Measurements from ENCODE around the gene PTN.
"Not testable (repeated sequence)": the region's sequence is repeated elsewhere in the genome, so short reads cannot be mapped to it uniquely, and the experiment has no call there.

The PTN gene

DNA sequence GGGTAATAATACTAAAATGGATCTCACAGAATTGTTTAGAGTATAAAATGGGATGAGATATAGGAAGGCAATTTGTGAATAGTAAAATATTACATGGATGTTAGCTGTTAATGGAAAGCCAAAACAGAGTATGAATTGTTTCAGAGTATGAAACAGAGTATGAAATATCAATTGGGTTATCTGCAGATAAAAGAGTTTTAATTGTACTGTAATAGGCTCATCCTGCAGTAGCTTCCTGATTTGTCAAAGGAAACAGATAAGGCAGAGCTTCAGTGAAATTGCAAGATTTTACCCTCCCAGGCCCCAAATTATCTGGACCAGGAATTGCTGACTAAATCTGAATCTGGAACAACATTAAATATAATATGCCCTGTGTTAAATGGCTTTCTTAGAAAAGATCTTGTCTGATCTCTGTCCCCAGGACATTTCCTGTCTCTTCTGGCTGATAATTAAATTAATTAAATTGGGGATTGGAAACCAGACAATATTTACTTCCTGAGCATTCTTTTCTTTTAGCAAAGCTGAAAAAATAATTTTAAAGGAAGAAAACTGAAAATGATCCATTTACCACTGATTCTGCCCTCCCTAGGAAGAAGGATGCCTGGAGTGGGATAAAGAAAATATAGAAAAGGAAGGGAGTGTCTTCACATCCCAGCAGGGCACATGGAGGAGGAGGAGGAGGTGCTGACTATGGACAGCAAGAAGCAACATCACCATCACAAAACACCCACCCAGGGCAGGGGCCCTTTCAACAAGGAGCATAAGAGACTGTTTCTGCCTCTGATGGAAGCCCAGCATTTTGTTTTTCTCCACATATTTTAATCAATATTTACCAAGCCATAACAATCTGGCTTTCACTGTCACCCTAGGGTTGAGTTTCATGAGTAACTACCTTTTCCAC, 18.5 kb downstream of the PTN start:
- DNase-seq (ENCODE audit: low spot score): no peak

DNA sequence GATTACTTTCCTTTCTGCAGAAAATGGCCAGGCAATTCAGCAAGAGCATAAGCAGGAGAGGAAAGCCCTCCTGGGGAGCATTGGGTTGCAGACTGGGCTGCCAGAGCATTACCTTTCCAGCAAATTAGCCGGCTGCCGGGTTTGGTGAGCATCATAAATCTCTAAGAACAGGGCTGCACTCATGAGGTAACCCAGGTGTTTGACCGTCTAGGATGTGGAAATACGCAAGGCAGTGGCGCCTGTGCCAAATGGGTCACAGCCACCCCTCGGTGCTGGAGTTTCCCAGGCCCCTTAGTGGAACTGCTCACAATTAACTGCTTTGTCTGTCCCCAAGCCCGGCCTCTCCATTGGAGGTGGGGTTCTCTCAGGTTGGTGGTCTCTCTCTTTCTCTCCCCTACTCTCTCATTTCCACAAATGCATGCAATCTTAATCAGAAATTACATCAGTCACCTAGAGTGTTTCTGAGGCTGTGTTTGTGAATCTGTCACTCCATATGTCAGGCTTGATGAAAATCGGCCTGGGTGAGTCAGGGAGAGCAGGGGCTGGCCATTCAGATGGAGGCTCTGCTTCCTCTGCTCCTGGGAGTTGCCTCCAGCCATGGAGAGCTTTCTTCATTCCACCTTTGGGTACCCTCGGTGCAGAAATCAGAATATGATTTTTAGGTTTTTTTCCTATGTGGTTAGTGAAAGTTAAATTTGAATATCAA, 26.7 kb downstream of the PTN start:
- no peak for DNase-seq (ENCODE audit: low spot score)

DNA sequence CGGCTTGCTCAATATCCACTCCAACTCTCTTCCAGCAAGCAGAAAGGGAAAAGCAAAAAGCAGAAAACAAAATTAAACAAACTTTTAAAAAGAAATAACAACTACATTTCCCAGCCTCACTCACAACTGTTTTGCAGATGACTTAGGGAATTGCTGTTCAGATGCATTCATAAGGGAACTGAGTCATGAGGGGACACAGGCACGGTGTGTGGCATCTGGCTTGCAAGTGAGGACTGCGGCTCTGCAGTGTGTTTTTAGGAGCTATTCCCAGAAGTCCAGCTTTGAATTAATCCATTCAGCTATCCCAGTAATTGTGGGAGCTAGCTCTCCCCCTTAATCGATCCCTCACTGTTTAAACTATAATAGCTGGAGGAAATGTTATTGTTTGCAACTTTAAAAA, 30.3 kb downstream of the PTN start:
- no peak for DNase-seq (ENCODE audit: low spot score)

GRCh38 chr7:137306748-137307147, 36.8 kb downstream of the PTN start:
- no peak for DNase-seq (ENCODE audit: low spot score)

- no peak for DNase-seq (ENCODE audit: low spot score)
Observed at GRCh38 chr7:137305901-137306621, 37.5 kb downstream of the PTN start.

DNA sequence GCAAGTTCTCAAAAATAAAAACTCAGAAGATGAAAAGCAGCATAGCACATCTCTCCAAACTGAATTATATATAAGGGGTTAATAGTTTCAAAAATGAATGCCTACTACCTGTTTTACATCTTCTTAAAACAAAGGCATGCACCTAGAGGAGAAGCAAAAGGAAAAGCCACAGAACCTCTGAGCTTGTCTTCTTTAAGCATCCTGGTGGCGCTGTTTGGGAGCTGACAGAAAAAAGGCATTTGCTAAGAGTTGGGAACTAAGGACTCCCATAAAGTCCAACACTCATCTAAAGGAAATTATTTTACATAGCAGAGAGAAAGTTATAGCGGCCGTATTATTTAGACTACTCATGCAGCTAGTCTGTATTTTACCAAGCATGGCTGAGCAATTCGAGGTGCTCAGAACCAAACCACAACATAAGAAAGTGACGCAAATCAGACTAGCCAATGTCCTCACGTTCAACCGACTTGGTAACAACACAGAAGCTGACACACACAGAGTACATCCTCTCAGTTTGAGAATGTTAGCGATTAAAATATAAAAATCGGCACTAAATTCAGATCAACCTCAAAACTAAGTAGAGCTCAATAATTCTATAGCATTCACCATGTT, 38.8 kb downstream of the PTN start:
- no peak for DNase-seq (ENCODE audit: low spot score)

- no peak for DNase-seq (ENCODE audit: low spot score)
Observed at GRCh38 chr7:137304165-137304564, 39.4 kb downstream of the PTN start.

DNA sequence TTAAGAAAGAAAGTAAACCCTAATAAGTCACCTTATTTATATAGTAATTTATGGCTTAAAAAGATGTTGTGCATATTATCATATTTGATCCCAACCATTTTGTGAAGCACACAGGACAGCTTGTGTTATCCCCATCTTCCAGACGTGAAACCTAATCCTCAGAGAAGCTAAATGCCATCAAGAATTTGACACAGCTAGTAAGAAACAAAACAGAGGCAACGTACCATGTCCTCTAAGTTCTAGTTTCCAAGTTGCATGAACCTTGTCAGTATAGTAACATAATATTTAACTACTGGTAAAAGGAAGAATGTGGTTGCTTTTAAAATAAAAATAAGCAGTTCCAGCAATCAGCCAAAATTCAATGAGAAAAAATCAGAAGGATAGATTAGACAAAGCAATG, 41.5 kb downstream of the PTN start:
- no peak for DNase-seq (ENCODE audit: low spot score)

DNA sequence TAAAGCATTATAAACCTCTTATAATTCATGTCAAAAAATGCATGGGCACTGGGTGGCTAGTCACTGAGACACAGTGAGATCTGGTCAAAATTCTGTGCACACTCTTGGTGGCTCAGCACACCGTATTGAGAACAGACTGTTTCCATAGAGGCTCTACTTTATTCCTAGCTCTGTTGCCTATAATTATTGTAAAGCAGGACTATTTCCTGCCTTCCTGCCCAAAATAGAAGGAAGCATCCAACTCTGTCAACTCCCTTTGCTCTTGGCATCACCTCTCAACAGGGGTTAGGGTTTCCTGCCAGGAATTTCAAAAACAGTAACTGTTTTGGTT, 45.1 kb downstream of the PTN start:
- no peak for DNase-seq (ENCODE audit: low spot score)

DNA sequence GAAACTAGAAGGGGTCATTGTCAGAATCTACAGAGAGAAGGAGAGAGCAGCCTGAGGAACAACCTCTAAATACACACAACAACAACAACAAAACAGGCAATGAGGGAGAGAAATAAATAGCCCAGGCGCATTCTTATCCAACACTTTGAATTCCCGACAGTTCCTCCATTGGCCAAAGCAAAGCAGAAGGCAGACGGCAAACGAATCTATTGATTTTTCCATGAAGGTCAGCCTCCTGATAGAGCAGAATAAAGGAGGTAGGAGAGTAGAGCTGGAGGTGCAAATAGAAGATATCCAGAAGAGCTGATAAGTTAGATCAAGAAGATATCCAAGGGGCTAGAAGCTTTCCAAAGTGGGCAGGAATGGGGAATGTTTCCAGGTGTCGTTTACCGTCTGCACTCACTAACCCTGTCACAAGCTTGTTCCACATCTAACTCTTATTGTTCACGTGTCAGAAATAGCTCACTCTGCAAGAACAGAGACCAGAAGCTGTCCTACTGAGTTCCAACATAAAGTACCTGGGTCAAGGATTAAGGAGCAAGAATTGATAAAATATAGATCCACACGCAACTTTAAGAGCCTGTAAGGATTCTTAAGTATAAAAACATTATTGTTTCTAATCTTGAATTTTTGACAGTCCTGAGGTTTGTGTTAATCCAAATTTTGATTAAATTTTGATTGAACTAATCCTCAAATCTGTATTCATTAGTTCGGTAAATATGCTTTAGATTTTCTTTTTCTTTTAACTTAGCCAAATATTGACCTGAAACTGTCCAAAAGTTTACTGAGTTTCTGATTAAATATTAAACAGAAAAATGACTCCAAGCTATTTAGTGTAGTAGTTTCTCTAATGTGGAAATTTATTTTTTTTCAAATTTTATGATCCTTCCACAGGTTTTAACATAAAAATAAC, 45.7 kb downstream of the PTN start:
- no peak for DNase-seq (ENCODE audit: low spot score)

DNA sequence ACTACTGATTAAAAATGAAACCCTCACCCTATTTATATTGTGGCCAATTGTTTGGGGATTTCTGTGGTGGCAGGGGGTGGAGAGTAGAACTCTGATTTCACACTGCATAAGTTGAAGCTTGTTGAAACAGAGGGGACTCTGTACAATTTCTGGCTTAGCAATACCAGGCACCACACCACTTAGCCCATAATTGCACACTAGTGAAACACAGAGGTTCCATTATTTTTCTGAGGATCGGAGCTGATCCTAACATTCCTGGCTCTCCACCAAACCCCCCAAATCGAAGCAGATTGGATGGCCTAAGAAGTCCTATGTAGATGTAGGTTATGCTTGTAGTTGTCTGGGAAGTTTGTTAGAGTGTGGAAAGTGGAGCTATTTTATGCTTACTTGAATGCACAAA, 47.0 kb downstream of the PTN start:
- DNase-seq (ENCODE audit: low spot score): no peak

- no peak for DNase-seq (ENCODE audit: low spot score)
Observed at GRCh38 chr7:137295739-137296324, 47.7 kb downstream of the PTN start.

GRCh38 chr7:137289101-137289500, 54.4 kb downstream of the PTN start:
- no peak for DNase-seq (ENCODE audit: low spot score)

DNA sequence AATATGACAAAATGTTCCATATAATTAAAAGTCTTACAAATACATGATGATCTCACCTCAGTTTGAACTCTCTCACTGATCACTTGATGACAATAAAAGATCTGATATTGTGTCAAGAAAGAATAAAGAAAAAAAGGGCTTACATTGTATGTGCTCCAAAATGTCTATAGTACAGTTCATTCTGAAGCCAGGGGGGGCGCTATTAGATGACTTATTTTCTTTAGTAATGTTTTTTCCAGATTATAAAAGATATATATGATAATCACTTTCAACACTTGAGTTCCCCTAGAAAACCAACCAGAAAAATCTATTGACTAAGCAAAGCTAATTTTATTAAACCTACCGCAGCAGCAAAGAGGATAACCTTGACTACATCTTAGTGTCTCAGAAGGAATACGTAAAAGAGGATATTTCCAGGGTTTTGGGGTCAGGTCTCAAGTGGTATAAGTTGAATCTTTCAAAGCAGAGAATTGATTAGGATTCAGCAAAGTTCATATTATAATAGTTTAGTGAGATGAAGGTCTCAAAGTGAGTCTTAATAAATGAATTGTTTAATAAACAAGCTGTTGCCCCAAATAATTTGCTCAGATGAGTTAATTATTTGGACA, 55.8 kb downstream of the PTN start:
- peak; percentile 3 for DNase-seq (ENCODE audit: low spot score)

DNA sequence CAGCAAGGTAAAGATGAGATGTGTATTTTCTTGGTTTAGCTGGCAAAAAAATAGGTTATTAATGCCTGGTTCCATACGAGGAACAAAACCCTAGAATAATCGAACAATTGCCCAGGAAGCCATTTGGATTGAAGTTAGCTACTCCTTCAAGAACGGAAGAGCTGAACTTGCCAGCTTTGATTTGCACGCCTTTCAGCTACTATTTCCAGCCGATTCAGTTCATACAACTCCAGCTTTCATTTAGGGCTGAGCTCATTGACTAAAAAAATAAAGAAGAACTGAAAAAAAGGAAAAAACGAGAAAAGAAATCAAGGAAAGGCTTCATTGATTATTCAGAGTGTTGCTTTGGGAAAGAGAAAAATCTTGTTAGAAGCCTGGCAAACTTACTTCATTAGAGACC, 60.4 kb downstream of the PTN start:
- DNase-seq (ENCODE audit: low spot score): no peak

GRCh38 chr7:137282043-137282442, 61.5 kb downstream of the PTN start:
- DNase-seq (ENCODE audit: low spot score): no peak

DNA sequence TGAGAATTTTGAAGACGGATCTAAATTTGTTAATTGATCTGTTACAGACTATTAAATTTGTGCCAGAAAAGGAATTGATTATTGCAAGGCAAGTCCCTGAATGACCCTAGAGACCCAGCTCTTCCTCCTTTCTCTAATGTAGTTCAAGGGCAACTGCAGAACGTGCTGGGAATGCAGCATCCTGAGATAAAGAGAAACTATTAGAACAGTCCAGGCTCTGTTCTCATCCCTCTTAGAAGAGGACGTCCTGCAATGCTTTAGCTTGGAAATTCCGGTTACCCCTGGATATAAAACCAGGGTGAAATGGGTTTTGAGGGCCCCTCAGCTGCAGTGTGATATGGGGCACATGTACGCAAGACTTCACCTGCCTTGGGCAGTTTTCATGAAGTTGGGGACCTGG, 67.3 kb downstream of the PTN start:
- no peak for DNase-seq (ENCODE audit: low spot score)

- DNase-seq (ENCODE audit: low spot score): no peak
Observed at GRCh38 chr7:137272249-137272648, 71.3 kb downstream of the PTN start.

DNA sequence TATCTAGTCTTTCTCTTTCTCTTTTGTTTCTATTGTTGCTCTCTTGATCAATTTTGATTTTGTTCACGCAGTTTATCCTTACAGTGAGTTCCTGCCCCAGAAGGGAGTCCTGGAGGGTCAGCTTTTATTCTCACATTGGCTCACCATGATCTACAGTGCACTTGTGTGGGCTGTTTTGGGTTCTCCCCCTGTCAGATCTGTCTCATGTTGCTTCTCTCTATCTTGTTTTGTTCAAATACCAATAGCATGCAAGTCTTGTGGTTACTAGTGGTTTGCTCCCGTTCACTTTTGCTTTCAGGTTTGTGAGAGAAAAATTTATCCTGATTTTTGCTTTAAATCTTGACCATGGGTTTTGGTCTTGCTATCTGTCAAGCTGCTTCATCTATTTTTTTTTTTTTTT, 74.3 kb downstream of the PTN start:
- no peak for DNase-seq (ENCODE audit: low spot score)

- DNase-seq (ENCODE audit: low spot score): not testable (repeated sequence)
Observed at GRCh38 chr7:137268001-137268865, 75.3 kb downstream of the PTN start.

Data from kidney capillary endothelial cell (primary cell).